Kidney tubule cell (primary cell): ENCODE data around the gene GRIP2.

Source experiments
- DNase-seq: peaks from one replicate; pipeline ENCODE4 v3.0.0-alpha.2; 2018; ENCODE audit warnings: low spot score

The GRIP2 gene

DNA sequence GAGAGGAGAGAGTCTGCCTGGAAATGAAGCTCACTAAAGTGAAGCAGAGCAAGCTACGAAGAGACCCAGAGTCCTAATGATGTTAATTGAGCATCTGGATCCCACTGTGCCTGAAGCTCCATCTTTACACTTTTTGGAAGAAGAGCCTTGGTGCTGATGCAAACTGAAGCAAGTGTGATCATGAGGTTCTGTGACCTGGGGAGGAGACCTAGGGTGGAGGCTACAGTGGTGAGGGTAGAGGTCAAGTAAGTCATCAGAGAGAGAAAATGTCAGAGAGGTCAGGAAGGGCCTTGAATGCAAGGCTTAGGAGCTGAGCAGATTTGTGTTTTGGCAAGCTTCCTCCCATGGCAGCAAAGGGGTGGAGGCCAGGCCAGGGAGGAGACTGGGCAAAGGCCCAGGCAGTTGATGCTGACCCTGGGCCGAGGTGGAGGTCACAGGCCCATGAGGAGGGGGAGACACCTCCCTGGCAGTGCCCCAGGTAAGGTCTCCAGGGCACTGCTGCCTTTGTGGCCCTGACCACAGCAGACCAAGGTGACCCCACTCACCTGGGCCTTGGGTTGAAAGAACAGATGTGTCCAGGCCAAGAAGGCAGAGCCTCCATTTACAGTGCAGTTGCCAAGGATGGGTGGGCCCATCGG lies 1.6 kb downstream of the GRIP2 start:
- DNase-seq = no peak

DNA sequence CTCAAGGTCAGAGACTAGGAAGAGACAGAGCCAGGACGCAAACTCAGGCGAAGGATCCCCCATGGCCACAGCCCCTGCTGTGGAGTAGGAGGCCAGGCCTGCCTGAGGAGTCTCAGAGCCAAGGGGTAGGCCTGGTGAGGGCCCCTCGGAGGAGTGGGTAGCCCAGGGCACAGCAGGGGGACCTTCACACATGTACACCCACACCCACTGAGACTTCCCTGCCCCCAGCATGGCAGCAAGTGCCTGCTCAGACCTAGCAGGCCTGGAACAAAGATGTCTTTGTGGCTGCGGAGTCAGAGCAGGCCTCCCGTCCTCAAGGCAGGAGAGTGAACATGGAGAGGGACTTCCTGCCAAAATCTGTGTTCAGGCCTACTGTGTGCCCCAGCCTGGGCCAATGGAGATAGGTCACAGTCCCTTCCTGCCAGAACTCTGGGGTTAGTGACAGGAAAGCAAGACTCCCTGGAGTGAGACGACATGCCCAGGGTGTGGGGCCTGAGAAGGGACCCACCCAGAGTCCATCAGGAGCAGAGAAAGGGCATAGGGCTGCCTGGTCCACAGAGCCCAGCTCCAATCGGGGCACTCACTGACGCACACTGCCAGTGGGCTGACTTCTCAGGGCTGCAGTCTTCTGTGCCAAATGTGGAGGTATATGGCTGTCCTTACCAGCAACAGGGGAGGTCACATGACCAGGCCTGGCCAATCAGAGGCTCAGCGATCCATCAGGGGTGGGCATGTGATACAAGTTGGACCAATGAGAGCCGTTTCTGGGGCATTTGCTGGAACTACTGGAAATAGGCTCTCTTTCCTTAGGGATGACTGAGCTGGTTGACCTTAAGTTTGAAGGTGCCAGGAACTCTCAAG lies 2.3 kb downstream of the GRIP2 start:
- DNase-seq = no peak

DNA sequence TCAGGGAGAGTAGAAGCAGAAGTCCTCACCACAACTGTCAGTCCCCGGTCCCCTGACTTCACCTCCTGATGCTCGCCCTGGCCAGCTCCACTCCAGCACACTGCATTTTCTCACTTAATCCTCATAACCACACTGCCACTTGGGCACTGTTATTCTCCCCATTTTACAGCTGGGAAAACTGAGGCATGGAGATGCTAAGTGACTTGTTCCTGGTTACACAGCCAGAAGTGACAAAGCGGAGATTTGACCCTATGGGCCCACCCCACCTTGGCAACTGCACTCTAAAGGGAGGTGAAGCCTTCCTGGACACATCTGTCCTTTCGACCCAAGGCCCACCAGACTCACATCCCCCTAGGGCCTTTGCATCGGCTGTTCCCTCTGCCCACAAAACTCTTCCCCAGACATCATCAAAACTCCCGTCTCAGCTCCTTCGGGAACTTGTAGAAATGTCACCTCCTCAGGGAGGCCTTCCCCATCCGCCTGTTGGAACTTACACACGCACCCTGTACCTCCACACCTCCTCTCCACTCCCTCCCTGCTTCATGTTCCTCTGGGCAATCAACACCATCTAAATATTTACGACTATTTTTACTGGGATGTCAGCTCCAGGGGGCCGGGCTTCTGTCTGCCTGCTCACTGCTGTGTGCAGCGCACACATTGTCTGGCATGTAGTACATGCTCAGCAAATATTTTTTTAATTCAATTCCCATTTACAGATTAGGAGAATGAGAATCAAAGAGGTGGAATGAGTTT lies 3.1 kb downstream of the GRIP2 start:
- no peak for DNase-seq

DNA sequence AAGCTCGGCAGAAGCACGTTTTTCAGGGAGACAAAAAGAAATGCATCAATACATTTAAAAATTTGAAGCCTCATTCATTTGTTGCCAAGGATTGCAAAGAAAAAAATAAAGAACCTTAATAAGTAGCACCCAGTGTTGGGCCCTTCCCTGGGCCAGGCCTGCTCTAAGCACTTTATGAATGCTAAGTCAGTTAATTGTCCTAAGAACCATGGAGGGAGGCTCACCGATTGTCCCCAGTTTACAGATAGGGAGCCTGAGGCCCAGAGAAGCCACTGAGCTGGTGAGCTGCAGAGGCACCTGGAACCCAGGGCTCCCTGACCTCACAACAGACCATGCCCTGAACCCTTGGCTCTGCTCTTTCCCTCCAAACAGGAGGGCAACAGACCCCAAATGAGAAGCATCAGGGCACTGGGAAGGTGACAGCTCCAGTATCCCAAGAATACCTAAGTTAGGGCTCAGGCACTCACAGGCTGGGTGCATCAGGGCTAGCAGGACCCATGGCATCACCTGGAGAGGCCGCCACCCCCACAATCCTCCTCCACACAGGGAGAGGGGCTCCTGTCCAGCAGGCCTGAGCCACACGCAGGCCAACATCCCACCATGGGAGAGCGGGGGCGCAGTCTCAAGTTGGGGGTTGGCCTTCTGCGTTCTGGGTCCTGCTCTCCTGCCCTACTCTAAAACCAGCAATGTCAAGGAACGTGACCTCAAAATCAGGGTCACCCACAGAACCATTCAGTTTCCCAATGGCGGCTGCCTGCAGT lies 3.9 kb downstream of the GRIP2 start:
- no peak for DNase-seq

DNA sequence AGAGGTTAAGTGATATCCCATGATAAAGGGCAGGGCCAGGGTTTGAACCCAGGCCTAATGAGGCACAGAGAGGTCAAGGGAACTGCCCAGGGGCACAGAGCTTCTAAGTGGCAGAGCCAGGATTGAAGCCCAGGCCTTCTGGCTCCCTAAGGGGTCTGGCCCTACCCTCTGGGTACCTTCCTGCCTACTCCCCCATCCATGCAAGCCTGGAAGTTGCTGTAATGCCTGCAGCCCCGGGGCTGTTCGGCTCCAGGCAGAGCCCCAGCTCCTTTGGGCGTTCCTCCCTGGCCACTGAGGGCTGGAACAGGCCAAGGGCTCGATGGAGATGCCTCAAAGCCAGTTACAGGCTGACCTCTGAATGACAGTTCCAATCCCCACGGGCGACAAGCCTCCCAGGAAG lies 4.5 kb downstream of the GRIP2 start:
- no peak for DNase-seq

DNA sequence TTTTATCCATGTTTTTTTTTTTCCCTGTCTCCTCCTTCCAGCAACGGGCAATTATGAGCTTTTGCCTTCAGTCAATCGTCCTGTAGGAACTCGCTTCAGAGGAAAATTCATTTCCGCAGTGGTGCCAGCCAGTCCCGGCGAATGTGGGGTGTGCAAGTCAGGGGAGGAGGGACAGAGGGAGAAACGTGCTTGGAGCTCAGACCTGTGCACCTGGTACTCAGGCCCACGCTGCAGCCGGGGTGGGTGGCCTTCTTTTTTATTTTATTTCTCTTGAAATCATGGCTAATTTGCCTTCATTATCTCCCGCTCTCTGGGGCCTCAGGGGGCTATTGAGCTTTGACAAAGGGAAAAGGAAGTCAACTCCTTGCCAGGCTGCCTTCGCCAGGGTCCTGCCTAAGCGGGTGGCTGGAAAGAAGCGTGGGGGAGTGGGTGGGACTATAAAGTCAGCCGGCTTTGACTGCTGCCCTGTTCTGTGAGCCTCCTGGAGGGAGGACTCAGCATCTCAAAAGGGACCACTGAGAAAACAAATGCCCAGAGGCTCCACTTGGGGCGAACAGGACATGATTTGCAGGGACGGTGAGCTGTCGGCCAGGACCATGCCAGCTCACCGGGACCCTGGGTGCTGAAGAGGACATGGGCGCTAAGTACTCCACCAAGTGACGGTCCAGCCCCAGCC lies 5.5 kb downstream of the GRIP2 start:
- DNase-seq = no peak

DNA sequence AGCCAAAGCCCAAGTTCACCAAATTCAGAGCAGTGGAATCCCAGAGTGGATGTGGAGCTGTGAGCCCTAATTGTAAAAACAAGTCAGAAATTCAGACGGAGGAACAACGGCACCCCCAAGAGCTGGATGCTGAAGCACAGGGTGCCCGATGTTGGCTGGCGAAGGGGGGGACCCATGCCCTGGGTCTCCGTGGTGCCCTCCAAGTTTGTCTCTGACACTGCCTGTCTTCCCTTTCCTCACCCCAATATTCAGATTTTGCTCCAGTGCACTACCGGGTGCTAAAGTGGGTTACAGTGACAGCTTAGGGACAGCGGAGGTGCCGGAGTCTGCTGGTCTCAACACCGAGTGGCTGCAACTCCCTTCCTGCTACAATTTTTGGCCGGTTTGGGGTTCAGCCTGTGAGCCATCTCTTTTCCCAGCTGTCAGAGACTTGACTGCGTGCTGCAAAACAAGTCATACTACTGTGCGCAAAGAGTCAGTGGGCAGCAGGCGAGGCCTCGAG lies 6.6 kb downstream of the GRIP2 start:
- DNase-seq = no peak

DNA sequence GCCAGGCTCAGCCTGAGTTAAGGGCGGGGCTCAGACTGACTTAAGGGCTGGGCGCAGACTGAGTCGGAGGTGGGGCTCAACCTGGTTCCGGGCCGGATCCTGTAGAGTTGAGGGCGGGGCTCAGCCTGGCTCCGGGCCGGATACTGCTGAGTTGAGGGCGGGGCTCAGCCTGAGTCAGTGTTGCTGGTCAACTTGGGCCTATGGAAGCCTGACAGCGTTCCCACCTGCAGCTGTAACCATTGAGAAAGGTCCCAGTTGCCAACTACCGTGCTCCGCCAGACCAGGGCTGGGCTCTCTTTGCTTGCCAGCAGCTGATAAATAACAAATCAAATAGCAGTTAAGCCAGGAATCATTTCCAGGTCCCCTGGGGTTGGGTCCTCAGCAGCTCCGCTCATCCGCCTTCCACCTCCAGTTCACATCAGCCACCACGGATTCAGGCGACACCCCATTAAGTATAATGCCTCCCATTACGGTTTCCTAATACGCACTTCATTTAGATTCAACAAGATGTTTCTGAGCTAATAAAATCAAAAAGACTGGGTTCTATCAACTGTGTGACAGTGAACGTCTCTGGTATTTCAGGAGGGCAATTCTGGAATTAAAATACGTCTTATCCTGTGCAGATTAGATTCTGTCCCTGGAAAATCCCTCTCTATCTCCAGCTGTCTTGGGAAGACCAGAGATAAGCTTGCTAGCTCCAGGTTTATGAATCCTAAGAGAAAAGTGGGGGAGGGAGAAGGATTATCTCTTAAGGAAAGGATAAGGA lies 7.3 kb downstream of the GRIP2 start:
- no peak for DNase-seq

DNA sequence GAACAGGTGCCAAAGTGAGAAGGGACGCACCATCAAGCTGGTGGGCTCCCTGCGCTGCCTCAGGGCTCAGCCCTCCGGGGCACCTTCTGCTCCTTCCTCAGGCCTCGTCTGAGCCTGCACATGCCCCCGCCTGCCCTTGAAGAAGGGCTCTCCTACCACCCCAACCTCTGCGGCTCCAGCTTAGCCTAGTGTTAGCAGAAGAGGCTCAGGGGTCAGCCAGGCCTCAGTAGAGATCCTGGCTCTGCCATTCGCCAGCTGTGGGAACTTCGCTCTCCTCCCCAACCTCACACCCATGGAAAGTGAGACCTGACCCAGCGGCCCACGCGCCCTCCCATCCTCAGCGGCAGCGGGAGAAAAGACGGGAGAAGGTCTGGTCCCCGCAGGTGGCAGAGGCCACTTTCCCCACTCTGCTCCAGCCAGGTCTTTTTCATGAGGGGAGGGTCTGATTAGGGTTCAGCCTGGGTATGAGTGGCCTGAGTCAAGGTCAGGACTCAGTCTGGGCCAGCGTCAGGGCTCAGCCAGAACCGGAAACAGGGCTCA lies 8.2 kb downstream of the GRIP2 start:
- DNase-seq = no peak

DNA sequence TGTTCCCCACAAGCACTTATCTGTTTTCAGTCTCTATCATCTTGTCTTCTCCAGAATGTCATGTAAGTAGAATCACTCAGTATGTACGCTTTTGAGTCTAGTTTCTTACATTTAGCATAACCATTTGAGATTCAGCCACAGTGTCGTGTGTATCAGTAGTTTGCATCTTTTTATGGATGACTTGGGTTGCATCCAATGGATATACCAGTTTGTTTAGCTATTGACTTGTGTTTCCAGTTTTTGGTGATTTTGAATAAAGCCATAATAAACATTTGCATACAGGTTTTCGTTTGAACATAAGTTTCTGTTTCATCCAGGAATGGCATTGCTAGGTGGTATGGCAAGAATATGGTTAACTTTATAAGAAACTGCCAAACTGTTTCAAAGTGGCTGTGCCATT lies 12.1 kb downstream of the GRIP2 start:
- no peak for DNase-seq

DNA sequence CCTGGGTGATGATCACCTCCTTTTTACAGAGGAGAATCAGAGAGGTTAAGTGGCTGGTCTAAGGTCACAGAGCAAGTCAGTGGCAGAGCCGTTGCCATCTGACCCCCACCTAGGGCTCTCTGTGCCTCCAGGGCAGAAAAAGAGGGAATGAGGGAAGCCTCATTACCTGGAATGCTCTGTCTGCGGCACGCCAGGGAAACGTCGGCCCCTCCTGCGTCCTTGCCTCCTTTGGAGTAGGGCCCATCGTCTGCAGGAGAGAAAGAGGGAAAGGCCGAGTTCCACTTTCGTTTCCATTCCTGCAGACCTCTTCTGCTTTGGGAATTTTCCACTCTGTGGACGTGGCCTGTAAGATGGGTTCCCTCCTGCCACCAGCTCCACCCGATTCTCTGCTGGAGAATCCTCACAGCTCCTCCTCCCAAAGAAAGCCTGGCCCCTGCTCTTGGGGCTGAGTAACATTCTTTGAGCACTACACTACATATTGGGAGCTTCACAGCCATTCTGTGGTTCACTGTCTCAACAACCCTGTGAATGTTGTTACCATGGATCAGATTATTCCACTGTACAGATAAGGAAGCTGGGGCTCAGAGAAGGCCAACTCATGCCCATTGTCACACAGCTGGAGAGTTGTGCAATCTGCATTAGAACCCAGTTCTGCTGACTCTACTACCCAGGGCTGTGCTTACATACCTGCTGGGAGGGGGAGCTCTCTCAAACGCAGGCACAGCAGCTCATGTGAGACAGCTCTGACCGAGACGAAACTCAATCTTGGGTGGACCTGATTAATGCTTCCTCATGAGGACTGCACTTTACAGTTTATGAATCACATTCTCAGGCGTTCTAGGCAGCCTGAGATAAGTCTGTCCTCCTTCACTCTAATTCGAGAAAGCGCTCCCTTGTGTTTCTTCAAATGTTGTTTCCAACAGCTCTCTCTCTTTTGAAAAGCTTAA lies 14.2 kb downstream of the GRIP2 start:
- DNase-seq = no peak

DNA sequence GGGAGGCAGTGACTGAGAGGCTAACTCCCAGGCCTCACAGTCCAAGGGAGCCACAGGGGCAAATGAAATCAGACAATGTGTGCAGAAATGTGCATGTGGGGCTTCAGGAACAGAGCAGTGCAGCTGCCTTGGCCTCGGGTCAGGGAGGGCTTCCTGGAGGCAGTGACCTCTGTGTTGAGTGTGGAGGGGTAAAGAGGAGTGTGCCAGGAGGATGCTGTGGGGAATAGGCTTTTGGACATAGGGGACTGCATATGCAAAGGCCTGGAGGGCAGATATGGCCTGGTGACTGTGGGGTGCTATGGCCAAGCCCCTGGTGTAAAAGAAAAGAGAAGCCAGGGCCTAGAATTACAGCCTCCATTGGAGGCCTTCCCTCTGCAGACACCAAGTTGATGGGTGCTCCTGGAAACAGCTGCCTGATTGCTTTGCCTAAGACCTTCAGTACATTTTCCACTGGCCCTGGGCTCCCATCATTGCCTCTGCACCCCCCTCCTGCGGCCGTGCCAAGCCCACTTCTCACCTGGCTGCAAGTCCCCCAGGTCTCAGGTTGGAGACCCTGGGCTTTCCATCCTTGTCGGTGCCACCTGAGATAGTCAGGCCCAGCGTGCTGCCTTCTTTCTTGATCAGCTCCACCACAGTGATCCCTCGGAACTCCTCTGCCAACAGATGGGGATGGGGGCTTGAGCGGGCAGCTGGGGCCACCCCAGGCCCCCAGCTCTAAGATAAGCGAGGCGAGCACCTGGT lies 15.1 kb downstream of the GRIP2 start:
- no peak for DNase-seq

DNA sequence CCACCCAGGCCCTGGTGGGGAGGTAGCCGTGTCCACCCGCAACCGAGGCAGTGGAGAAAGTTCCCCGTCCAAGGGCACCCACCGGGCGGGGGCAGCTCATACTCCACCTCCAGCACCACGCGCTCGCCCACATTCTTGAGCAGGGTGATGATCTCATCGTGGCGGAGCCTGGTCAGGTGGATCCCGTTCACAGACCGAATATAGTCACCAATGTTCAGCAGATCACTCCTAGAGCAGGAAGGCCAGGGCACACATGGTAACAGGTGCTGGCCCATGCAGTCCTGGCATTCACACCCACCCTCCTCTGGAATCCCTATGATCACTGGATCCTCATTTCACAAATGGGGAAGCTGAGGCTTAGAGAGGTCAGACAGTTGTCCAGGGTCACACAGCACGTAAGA lies 15.8 kb downstream of the GRIP2 start:
- peak; percentile 12 for DNase-seq

DNA sequence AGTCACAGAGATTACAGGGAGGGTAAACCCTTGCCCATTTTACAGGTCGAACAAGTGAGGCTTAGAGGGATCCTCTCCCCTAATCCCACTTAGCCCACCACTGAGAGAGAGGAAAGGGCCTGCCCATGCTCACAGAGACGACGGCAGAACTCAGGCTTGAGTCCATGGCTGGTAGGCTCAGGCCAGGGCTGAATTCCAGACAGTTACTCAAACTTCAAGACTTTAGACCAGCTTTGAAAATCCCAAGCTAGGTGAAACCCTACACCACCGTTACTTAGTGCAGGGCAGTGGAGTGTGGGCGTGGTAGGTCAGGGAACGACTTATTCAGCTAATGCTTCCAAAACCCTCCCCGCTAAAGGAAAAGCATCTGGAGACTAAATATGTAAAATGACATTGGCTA lies 16.4 kb downstream of the GRIP2 start:
- no peak for DNase-seq

DNA sequence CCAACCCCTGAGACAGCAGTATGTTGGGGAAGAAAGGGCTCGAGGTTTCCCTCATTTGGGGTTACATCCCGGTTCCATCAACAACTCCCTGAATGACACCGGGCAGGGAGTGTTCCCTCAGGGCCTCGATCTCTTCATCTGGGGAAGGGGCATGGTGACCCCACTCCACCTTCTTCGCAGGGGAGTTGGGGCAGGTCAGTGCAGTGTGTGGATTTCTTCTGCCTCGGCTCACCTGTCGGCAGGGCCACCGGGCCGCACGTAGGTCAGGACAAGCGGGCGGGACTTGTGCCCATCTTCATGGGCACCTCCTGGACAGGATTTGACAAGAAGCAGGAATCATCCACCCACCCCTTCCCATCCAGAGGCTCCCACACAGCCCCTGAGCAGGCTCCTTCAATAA lies 17.4 kb downstream of the GRIP2 start:
- DNase-seq = no peak

DNA sequence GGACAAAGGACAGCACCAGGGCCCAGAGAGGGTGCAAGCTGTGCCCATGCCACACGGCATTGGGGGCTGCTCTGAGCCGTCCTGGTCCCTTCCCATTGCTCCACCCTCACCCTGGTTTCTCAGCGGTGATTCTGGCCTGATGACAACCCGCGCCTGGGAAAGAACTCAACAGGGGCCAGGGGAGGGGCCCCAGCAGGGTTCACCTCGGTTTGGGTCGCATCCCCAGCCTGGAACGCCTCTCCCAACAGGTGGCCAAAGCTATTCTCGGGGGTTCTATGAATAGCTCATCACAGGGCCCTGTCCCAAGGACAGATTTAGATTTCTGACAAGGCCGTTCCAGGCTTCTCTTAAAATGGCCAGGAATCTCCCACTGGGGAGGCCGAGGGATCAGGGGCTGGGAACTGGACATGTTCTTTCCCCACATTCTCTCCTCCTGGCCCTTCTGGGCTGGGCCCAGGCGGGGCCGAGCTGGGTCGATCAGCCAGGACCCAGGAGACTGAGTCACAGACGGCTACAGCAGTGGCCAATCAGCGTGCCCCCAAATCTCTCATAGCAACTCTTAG lies 17.9 kb downstream of the GRIP2 start:
- DNase-seq = no peak

DNA sequence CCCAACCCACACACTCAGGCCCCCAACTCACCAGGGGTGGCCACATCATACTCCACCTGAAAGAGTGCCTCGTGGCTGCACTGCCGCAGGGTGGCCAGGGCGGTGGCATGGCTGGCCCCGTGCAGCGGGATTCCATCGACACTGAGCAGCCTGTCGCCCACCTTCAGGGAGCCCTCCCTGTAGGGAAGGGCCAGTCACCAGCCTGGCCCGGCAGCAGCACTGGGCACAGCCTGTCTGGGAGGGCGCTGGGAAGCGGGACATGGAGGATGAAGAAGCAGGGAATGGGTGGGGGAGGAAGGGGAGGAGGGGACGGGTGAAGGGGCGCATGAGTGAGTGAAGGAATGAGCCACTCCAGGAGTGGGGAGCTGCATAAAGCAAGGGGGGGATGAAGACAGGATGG lies 18.5 kb downstream of the GRIP2 start:
- no peak for DNase-seq

DNA sequence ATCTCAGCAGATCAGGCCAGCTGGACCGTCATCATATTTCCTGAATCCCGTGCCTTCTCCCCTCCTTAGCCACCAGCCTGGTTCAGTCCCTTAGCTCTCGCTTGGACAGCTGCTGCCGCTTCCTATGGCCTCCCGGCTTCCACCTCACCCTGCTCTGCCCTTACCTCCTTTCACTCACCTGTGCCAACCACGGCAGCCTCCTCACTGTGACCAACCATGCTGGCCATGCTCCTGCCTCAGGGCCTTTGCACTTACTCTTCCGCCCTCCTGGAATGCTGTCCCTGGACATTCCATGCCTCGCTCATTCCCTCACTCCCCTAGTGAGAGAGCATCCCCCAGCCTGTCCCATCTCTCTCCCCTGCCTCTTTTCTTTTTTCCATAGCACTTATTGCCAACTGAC lies 19.2 kb downstream of the GRIP2 start:
- no peak for DNase-seq
